AG09319 (cell line): Measurements from ENCODE around the gene CHPF2.

Experiments used
- DNase-seq: peaks from one replicate; pipeline ENCODE4 v3.0.0-alpha.2; 2010; ENCODE audit warnings: low read depth; ENCODE audit errors: extremely low read depth
- CTCF ChIP-seq: IDR thresholded peaks from 2 replicates; pipeline ENCODE4 v1.5.1; 2011; ENCODE audit warnings: low read depth, mild to moderate bottlenecking, inconsistent platforms, low read length, moderate library complexity

The CHPF2 gene

GRCh38 chr7:151191544-151191943, 40.7 kb upstream of the CHPF2 start:
- TF ChIP-seq CTCF, result no peak
- no peak for DNase-seq

- no peak for TF ChIP-seq CTCF
These were observed 40.2 kb upstream of the CHPF2 start for GRCh38 chr7:151192002-151192539.

GRCh38 chr7:151193203-151193978, 38.9 kb upstream of the CHPF2 start:
- no peak for DNase-seq
- TF ChIP-seq CTCF, result no peak

More at GRCh38 chr7:151192002-151192539, 40.2 kb upstream of the CHPF2 start:
- no peak for DNase-seq

GRCh38 chr7:151194188-151194587, 38.1 kb upstream of the CHPF2 start:
- DNase-seq, result no peak
- TF ChIP-seq CTCF, result no peak

- TF ChIP-seq CTCF, result no peak
- DNase-seq, result no peak
These were observed 36.5 kb upstream of the CHPF2 start for GRCh38 chr7:151195616-151196450.

- no peak for DNase-seq
- TF ChIP-seq CTCF, result no peak
These were observed 34.4 kb upstream of the CHPF2 start for GRCh38 chr7:151197932-151198331.
